NCI-H187 treated with DMSO at 0.1 percent for 48 hours (cell line): ENCODE results near the gene PRRT4.

Experiments
- DNase-seq: peaks from one replicate; lab custom pipeline; 2025; lab: John Stamatoyannopoulos, UW

The PRRT4 gene

GRCh38 chr7:128395748-128396147 lies 34.3 kb upstream of the PRRT4 start:
- DNase-seq: no peak

- DNase-seq: no peak
These were observed 33.5 kb upstream of the PRRT4 start for GRCh38 chr7:128394904-128395496.

GRCh38 chr7:128393526-128394330 lies 32.2 kb upstream of the PRRT4 start:
- no peak for DNase-seq

- DNase-seq: no peak
These were observed 31.2 kb upstream of the PRRT4 start for GRCh38 chr7:128392446-128393327.

GRCh38 chr7:128391805-128392204 lies 30.3 kb upstream of the PRRT4 start:
- no peak for DNase-seq

GRCh38 chr7:128390871-128391565 lies 29.5 kb upstream of the PRRT4 start:
- DNase-seq: no peak

DNA sequence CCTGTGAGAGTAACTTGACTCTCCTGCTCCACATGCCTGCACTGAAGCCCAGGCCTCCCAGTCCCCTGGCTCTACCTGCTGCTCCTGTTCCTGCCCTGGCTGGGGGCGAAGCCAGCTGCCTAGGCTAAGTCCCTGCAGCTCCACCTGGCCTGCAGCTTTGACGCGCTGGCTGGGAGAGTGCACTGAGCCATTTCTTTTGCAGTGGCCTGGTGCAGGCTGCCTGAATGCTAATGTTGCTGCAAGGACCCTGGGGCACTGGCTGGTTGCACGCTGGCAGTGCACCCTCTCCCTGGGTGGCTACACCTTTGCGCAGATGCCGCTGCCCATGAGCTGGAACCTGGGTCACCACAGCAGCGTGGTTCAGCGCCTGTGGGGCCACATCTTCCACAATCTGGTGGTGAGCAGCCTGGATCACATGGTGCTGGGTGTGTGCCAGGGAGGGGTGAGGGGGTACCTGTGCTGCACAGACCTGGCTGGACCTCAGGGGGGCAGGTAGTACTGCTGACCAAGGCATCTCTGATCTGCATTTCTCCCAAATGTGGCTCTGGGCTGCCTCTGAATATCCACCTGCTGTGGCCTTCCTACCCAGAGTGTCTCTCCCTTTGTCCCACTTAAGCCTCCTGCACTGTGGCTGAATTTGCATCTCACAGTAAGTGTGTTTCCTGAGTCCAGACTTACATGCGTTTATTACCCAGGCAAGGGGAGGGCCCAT lies 28.3 kb upstream of the PRRT4 start:
- DNase-seq: no peak

- DNase-seq: no peak
These were observed 27.7 kb upstream of the PRRT4 start for GRCh38 chr7:128389085-128389617.

- DNase-seq: no peak
These were observed 26.6 kb upstream of the PRRT4 start for GRCh38 chr7:128388145-128388485.

DNA sequence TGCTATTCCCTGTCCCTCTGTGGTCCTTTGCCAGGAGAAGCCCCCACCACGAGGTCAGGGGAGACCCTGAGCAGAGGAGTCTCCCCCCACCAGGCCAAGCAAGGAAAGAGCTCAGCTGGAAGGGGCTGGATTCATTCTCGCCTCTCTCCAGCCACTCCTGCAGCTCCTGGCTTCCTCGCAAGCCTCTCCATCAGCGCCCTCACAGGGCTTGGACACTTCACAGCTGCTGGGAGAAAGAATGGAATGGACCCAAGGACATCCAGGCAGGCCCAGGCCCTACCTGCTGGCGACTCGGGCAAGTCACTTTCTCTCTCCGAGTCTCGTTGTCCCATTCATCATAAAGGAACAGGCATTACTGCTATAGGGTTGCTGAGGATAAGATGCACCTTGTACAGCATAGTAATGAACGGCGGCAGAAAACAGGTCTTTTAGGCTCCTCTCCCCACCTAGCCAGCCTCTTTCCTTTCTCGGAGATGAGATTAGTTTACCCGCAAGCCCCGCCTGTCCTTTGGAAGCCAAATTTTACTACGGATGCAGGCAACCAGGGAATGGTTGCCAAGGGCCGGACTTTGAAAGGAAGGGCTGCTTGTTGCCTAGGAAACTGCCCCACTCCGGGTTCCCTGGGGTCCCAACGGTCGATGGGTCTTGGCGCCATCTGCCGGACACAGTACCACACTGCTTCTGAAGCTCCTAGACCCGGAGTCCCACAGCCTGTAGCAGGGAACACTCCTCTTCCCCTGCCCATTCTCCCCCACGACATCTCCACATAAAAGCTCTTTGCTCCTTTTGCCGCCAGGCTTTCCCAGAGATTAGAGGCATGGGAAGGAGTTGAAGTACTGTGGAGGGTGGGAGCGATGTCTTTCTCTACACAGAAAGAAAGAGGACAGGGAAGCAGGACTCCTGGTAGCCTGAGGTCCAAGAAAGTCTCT lies 26.0 kb upstream of the PRRT4 start:
- DNase-seq: no peak

GRCh38 chr7:128385988-128386925 lies 24.8 kb upstream of the PRRT4 start:
- DNase-seq: no peak

DNA sequence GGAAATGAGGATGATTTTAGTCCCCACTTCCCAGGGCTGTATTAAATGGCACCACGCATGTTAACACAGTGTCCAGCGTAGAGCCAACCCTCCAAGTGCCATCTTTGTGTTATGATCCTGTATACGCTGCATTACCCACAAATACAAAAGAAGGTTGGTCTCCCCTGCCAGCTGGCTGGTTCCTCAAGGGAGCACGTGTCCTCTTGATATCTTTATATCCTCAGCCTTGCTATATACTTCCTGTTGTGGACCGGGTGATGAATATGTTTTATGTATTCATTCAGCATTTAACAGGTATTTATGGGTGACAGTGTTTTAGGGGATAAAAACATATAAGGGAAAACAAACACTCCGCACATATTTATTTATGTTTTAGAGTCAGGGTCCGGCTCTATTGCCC lies 23.2 kb upstream of the PRRT4 start:
- no peak for DNase-seq

DNA sequence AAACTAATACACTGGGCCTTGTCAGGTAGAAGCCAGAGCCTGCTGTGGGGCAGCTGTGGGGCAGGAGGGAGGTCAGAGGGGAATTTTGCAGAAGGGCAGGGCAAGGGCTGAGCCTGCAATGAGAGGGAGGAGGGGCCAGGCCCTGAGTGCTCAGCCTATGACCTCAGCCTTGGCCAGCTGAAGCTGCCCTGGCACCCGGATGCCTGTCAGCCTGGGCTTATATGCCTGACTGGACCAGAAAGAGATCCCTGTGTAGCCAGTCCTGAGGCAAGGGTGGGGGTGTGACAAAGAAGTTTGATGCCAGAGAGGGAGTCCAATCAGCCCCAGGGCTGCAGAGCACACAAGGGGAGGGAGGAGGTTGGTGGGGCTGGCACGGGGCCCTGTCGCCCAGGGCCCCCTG lies 22.3 kb upstream of the PRRT4 start:
- DNase-seq: no peak

DNA sequence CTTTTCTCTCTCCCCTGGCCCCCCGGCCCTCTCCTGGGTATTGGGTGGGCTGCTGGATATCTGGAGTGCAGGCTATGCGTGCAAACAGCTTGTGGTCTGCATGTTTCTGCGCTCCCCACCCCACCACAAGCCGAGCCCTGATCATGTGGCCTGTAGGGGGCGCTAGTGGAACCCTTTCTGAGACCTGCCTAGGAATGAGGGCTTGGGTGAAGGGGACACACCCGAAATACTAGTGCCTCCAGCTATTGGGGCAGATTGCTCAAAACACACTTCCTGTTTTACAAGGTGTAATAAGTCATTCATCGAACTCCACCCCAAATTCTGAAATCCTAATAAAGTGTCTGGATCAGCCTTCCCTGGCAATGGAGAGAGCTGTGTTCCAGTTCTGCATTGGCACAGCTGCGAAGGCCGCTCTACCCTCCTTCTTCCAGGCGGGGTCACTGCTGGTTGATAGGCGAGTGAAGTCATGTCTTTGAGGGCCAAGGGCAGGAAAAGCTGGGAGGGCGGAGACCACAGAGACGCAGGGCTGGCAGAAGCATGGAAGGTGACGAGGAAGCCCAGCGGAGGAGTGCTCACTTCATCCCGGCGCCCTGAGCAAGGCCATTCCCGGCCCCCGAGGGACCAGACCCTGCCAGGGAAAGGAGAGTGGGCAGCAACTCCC lies 19.8 kb upstream of the PRRT4 start:
- DNase-seq: no peak

GRCh38 chr7:128380483-128381106 lies 19.1 kb upstream of the PRRT4 start:
- DNase-seq: no peak

GRCh38 chr7:128379900-128380479 lies 18.5 kb upstream of the PRRT4 start:
- DNase-seq: no peak

GRCh38 chr7:128378637-128379036 lies 17.1 kb upstream of the PRRT4 start:
- no peak for DNase-seq

- DNase-seq: no peak
These were observed 14.6 kb upstream of the PRRT4 start for GRCh38 chr7:128376077-128376476.
